HepG2 (cell line): ENCODE measurements around the gene PSMD3. TPM values are rescaled to one million over a fixed set of nuclear protein-coding genes. Genes with fewer than 3 reads are reported as not detected.

ENCODE experiments used
- CREB1 ChIP-seq, 2 experiments: fragments of 450-650 bp in 1 of 2; IDR thresholded peaks; 2 replicates each; pipeline ENCODE4 v1.6.1; 2016 to 2017; ENCODE audit warnings: control low read depth in 1 of 2, mild to moderate bottlenecking in 1 of 2, missing compliant biosample characterization in 1 of 2, missing genetic modification characterization in 1 of 2
- HNRNPK ChIP-seq: fragments of 200-400 bp; formaldehyde crosslinking; IDR thresholded peaks from 2 replicates; pipeline ENCODE4 v1.6.1; 2018; ENCODE audit warnings: low read length, low read depth, moderate library complexity, mild to moderate bottlenecking; ENCODE audit not compliant: poor library complexity, severe bottlenecking
- MAFF ChIP-seq: IDR thresholded peaks from 2 replicates; pipeline ENCODE4 v1.6.1; 2011; ENCODE audit warnings: low read depth, low read length, improper control_type of control experiment
- MATR3 ChIP-seq: sonication (generic); formaldehyde crosslinking; IDR thresholded peaks from 2 replicates; pipeline ENCODE4 v1.4.0; 2020; ENCODE audit warnings: missing genetic modification reagents
- NCOA1 ChIP-seq: sonication (generic); formaldehyde crosslinking; IDR thresholded peaks from 2 replicates; pipeline ENCODE4 v1.9.0; 2021; ENCODE audit warnings: missing genetic modification reagents
- RFX1 ChIP-seq: fragments of 450-650 bp; IDR thresholded peaks from 2 replicates; pipeline ENCODE4 v1.6.1; 2017
- RFX5 ChIP-seq: IDR thresholded peaks from 2 replicates; pipeline ENCODE4 v1.6.1; 2011; ENCODE audit warnings: low read depth, low read length, improper control_type of control experiment
- RFXANK ChIP-seq: IDR thresholded peaks from 2 replicates; pipeline ENCODE4 v1.6.1; 2016
- TCF7 ChIP-seq: sonication (generic); IDR thresholded peaks from 2 replicates; pipeline ENCODE4 v1.6.1; 2016; ENCODE audit warnings: antibody characterized with exemption, low read depth
- TCF7L2 ChIP-seq: IDR thresholded peaks from 2 replicates; pipeline ENCODE4 v1.6.1; 2011; ENCODE audit warnings: mild to moderate bottlenecking, low read depth, low read length, moderate library complexity
- ZC3H13 ChIP-seq: sonication (generic); formaldehyde crosslinking; IDR thresholded peaks from 2 replicates; pipeline ENCODE4 v1.8.1; 2023; ENCODE audit warnings: mild to moderate bottlenecking, missing genetic modification reagents, moderate library complexity
- ZC3H4 ChIP-seq: sonication (generic); formaldehyde crosslinking; IDR thresholded peaks from 2 replicates; pipeline ENCODE4 v1.4.0; 2020; ENCODE audit warnings: missing genetic modification reagents, borderline replicate concordance
- ZIK1 ChIP-seq: sonication (generic); formaldehyde crosslinking; IDR thresholded peaks from 2 replicates; pipeline ENCODE4 v1.5.0; 2020; ENCODE audit warnings: mild to moderate bottlenecking, low read depth, missing genetic modification reagents, borderline replicate concordance
- ZNF460 ChIP-seq: sonication (generic); formaldehyde crosslinking; IDR thresholded peaks from 2 replicates; pipeline ENCODE4 v1.5.1; 2020; ENCODE audit warnings: missing genetic modification reagents, mild to moderate bottlenecking, borderline replicate concordance
- ZNF609 ChIP-seq: sonication (generic); formaldehyde crosslinking; IDR thresholded peaks from 2 replicates; pipeline ENCODE4 v1.4.0; 2020; ENCODE audit warnings: mild to moderate bottlenecking, missing genetic modification reagents, borderline replicate concordance
- polyA plus RNA-seq, 8 experiments: library from polyadenylated mRNA; depleted of rRNA in 3 of 8; stranded (reverse) in 7 of 8; unstranded in 1 of 8; fragments of >200 nt; fragmentation: Illumina TruSeq in 4 of 8; extraction: Trizol in 4 of 8; gene quantifications; 2 replicates each; pipeline versions ENCODE4 v1.2.1 to v1.2.3, GENCODE V29; 2011 to 2016; ENCODE audit warnings: low read depth in 4 of 8, missing spikeins in 1 of 8, mixed read lengths in 1 of 8; ENCODE audit not compliant: insufficient read depth in 1 of 8
- total RNA-seq, 5 experiments: library from RNA; depleted of rRNA; stranded (reverse); fragments of >200 nt; fragmentation: Illumina TruSeq; extraction: Trizol; gene quantifications; 2 replicates each; pipeline ENCODE4 v1.2.3, GENCODE V29; 2016; ENCODE audit warnings: low read depth in 1 of 5
- TF ChIP-seq, protein P1 (sequence below): sonication (generic); formaldehyde crosslinking; IDR thresholded peaks from 2 replicates; pipeline ENCODE4 v1.4.0; 2020; ENCODE audit warnings: missing genetic modification reagents, mild to moderate bottlenecking, borderline replicate concordance
- TF ChIP-seq, protein P2 (sequence below): sonication (generic); formaldehyde crosslinking; IDR thresholded peaks from 2 replicates; pipeline ENCODE4 v1.4.0; 2020; ENCODE audit warnings: mild to moderate bottlenecking, missing genetic modification reagents, borderline replicate concordance
- TF ChIP-seq, protein P3 (sequence below): sonication (generic); formaldehyde crosslinking; IDR thresholded peaks from 2 replicates; pipeline ENCODE4 v1.4.0; 2020; ENCODE audit warnings: missing genetic modification reagents

Gene PSMD3
- total and polyA plus RNA-seq, 2 of the 13 experiments (the other 11 are each of a cell fraction or from before 2014, with no cell fraction given), result 97.4 to 146 TPM

- TF ChIP-seq ZNF609 (CRISPR knock-in tag) (no peak), HNRNPK (no peak), ZC3H13 (no peak), ZIK1 (CRISPR knock-in tag) (no peak), RFX1 (no peak), MATR3 (CRISPR knock-in tag) (no peak), CREB1 (IDR thresholded peaks at IDR 0.05) (0 out of 2 replicates have a peak, but pooled peaks have one; percentile 13), CREB1 (CRISPR knock-in tag; IDR thresholded peaks at IDR 0.05) (no peak), ZNF460 (CRISPR knock-in tag) (no peak), MAFF (no peak), TCF7 (no peak), RFXANK (CRISPR knock-in tag) (0 out of 2 replicates have a peak, but pooled peaks have one; percentile 33), NCOA1 (no peak), TCF7L2 (no peak), RFX5 (no peak), ZC3H4 (CRISPR knock-in tag) (no peak)
- TF ChIP-seq, protein P1, sequence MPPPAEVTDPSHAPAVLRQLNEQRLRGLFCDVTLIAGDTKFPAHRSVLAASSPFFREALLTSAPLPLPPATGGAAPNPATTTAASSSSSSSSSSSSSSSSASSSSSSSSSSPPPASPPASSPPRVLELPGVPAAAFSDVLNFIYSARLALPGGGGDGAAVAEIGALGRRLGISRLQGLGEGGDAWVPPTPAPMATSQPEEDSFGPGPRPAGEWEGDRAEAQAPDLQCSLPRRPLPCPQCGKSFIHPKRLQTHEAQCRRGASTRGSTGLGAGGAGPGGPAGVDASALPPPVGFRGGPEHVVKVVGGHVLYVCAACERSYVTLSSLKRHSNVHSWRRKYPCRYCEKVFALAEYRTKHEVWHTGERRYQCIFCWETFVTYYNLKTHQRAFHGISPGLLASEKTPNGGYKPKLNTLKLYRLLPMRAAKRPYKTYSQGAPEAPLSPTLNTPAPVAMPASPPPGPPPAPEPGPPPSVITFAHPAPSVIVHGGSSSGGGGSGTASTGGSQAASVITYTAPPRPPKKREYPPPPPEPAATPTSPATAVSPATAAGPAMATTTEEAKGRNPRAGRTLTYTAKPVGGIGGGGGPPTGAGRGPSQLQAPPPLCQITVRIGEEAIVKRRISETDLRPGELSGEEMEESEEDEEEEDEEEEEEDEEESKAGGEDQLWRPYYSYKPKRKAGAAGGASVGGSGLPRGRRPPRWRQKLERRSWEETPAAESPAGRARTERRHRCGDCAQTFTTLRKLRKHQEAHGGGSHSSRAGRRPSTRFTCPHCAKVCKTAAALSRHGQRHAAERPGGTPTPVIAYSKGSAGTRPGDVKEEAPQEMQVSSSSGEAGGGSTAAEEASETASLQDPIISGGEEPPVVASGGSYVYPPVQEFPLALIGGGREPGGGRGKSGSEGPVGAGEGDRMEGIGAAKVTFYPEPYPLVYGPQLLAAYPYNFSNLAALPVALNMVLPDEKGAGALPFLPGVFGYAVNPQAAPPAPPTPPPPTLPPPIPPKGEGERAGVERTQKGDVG, result no peak
- TF ChIP-seq, protein P2, sequence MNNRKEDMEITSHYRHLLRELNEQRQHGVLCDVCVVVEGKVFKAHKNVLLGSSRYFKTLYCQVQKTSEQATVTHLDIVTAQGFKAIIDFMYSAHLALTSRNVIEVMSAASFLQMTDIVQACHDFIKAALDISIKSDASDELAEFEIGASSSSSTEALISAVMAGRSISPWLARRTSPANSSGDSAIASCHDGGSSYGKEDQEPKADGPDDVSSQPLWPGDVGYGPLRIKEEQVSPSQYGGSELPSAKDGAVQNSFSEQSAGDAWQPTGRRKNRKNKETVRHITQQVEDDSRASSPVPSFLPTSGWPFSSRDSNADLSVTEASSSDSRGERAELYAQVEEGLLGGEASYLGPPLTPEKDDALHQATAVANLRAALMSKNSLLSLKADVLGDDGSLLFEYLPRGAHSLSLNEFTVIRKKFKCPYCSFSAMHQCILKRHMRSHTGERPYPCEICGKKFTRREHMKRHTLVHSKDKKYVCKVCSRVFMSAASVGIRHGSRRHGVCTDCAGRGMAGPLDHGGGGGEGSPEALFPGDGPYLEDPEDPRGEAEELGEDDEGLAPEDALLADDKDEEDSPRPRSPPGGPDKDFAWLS, result no peak
- TF ChIP-seq, protein P3, sequence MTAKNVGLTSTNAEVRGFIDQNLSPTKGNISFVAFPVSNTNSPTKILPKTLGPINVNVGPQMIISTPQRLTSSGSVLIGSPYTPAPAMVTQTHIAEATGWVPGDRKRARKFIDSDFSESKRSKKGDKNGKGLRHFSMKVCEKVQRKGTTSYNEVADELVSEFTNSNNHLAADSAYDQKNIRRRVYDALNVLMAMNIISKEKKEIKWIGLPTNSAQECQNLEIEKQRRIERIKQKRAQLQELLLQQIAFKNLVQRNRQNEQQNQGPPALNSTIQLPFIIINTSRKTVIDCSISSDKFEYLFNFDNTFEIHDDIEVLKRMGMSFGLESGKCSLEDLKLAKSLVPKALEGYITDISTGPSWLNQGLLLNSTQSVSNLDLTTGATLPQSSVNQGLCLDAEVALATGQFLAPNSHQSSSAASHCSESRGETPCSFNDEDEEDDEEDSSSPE (CRISPR knock-in tag), result no peak
These were observed 40.8 kb upstream of the PSMD3 start (continued) for GRCh38 chr17:39939588-39940419.
